Activated T-cell treated with anti-CD3 and anti-CD28 coated beads for 4 hours (primary cell): Measurements from ENCODE around the gene KCNA4.
"Not testable (repeated sequence)": the region's sequence is repeated elsewhere in the genome, so short reads cannot be mapped to it uniquely, and the experiment has no call there.

Experiments used
- DNase-seq: peaks from one replicate; pipeline ENCODE4 v3.0.0-alpha.2; 2020

KCNA4 gene

DNA sequence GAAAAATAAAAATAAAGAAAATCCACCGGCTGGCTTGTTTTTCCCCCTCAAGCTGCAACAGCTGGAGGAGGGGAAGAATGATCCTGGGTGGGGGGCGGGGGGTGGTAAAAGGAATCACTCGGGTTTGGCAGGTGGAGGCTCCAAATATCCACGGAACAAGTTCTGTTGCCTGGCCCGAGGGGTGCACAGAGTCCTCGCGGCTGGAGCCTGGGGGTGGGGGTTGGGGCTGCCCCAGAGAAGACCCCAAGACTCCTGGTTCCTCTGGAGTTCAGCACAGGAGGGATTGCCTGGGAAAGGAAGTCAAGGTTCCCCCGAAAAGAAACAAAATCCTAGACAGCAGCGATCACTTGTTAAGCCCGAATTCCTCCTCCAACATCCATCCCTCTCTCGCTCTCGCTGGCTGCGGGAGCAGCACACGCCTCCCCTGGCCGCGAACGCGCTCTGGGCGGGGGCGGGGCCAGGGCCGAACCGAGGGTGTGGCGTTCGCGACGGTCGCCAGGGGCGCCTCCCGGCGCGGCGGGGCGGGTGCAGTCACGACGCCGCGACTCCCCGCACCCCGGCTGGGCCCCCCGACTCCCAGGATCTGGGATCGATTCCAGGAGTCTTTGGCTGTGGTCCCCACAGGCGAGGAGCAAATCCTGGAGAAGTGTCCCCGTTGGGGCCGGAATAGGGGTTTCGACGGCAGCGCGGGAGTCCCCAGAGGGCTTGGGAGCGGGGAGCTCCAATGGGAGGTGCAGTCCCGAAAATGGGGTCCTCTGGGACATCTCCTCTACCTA, at the start of gene KCNA4:
KCNA4 (minus strand) TSS at position 443 of the 776 bp plus-strand sequence. CDS start 4,352 bp downstream, outside the sequence.
- DNase-seq: no peak

DNA sequence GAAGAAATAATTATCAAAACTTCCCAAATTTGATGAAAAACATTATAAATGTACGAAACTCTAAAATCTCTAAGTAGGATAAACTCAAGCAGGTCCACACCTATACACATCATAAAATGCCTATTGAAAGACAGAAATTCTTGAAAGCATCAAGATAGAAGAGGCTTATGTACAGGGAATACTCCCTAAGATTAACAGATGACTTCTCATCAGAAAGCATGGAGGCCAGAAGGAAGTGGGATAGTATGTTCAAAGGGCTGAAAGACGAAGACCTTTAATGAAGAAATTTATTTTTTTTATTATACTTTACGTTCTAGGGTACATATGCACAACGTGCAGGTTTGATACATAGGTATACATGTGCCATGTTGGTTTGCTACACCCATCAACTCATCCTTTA, 45.3 kb upstream of the KCNA4 start:
- no peak for DNase-seq

DNA sequence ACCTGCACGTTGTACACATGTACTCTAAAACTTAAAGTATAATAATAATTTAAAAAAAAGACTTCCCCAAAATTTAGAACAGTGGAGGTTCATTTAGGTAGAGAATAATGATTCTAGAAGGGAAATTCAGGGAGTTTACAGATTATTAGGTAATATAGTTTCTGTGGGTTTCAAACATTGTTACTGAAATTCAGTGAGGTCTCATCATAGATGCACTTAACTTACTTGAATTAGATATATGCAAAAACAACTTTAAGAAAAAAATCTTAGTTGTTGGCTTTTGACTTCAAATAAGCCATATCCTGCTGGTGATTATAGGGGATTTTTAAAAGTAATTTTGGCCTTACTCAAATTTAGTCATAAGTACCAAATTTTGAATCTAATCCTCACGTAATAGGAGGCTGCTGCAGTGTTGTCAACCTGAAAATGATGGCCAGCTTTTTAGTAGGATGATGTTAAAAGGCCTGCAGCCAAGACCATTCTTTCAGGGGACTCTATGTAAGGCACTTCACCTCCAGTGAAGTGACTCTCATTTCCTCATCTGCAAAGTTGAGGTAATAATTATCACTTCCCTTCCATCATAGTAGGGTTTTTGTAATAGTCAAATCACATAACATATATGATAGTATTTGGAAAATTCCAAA, 42.5 kb upstream of the KCNA4 start:
- DNase-seq: no peak

DNA sequence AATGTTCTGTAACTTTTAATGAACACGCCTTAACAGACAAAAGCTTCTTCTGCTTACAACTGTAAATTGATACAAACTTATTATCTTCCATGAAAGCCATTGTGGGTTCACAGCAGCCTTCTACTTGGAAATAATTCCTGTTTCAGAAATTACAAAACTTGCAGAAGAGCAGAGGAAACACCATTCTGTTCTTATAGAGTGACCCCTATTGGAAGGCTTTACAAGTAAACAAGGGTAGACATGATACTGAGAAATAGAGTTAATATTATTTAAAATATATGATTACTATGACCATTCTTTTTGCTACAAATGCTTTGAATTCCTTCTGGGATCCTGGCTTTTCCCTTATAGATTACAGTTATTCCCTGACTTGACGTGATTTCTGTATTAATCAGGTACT, 32.4 kb upstream of the KCNA4 start:
- DNase-seq: no peak

DNA sequence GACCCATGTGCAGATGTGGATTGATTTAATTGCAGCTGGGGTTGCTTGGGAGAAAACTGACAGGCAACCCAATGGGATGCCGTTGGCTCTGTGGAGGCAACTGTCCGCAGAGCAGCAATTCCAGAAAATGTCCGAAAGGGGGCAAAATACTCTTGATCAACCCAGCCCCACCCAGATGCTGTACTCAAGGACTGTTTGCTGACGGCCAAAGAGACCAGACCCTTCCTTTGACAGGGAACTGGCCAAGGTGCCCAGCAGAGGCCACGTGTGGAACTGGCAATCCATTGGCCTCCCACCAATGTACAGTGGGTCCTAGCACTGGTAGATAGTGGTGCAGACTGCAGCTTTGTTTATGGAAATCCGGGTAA, 29.7 kb upstream of the KCNA4 start:
- DNase-seq: no peak

DNA sequence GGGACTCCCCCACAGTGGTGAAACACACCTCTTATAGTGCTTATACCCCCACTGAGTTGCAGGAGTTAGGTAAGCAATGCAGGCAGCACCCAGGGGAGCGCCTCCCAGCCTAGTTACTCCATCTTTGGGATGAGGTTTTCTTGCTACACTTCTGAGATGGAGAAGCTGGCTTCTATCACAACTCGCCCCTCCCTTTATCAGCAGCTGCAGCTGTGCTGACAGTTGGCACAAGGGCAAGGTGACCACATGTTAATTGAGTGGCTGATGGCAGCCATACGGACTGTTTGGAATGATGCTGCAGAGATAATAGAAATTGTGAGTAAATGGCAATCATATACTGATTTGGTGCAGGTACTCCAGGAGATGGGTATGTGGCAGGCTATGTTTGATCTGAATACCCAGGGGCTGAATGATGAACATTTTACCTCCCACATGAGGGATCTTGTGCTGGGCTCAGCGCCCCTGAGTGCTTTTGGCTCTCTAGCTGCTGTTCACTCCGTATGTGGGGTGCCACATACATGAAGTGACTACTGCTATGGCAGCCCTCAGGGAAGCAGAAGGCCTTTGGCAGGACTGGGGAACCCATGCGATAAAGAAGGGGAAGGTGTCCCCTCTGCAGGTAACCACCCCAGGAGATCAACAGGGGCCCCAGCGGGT, 29.2 kb upstream of the KCNA4 start:
- no peak for DNase-seq

DNA sequence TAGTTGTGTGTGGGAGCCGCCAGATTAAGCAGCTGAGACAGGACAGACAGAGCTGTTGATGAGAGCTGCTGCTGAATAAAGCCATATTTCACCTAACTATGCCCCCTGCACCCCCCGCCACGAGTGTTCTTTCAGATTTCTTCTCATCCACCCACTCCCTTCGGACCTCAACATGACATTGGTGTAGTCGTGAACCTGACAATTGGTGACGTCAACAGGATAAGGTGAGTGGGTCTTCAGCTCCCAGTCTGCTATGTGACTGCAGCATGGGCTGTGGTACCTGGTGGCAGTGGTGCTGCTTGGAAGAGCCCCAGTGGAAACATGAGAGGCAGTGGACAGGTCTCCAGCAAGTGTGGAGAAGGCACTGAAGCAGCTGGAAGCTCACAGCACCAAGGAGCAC, 28.3 kb upstream of the KCNA4 start:
- DNase-seq: no peak

DNA sequence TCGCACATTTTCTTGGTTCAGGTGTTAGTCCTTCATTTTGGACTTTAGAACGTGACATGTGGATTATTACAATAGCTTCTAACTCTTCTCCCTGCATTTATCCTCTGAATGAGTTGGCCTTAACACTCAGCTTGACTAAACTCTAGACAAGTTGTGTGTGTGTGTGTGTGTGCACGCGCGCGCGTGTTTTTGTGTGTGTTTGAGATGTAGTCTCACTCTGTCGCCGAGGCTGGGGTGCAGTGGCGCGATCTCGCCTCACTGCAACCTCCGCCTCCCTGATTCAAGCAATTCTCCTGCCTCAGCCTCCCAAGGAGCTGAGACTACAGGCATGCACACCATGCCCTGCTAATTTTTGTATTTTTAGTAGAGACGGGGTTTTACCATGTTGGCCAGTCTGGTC, 24.3 kb upstream of the KCNA4 start:
- no peak for DNase-seq

DNA sequence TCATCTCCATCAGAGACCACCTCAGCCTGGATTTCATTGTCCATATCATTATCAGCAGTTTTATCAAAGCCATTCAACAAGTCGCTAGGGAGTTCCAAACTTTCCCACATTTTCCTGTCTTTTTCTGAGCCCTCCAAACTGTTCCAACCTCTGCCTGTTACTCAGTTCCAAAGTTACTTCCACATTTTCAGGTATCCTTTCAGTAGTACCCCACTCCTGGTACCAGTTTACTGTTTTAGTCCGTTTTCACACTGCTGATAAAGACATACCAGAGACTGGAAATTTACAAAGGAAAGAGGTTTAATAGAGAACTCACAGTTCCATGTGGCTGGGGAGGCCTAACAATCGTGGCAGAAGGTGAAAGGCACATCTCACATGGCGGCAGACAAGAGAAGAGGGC, 17.9 kb upstream of the KCNA4 start:
- not testable (repeated sequence) for DNase-seq

DNA sequence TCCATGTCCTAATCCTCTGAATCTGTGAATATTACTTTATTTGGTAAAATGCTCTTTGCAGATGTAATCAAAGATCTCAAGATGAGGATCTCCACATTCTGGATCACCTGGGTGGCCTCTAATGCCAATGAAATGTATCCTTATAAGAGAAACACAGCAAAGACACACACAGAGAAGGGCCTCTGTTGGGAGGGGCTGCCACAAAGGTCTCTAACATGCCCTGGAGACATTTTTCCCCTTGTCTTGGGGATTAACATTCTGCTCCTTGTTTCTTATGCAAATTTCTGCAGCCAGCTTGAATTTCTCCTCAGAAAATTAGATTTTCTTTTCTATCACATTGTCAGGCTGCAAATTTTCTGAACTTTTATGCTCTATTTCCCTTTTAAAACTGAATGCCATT, 17.3 kb upstream of the KCNA4 start:
- DNase-seq: not testable (repeated sequence)

DNA sequence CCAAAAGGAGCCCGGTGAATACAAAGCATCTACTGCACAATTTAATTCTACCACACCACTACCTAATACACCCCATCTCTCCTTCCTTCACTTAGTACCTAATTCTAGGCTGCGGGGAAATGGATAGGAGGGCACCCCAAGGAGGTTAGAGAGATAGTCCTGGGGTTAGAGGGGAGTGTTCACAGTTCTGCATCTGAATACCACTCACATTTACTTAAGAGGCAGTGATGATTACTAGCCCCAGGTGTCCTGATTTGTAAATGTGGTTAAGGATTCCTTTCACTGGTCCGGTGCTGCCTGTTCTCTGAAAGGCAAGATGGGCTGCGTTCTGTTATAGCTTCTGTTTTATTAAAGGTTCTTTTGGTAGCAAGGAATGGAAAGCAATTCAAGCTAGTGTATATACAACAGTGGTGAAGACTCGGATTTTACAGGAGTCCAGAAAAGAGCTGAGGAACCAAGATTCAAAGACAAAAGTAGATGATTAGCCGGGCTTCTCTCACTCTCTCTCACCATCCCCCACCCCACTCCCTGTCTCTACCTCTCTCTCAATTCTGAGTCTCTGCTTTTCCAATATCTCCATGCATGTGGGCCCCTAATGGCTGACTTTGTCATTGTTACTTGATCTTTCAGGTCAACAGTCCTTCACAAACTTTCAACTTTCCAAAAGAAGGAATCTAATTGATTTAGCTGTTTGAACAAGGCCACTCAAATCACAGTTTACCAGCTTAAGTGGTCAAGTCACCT, 8.7 kb upstream of the KCNA4 start:
- DNase-seq: no peak

DNA sequence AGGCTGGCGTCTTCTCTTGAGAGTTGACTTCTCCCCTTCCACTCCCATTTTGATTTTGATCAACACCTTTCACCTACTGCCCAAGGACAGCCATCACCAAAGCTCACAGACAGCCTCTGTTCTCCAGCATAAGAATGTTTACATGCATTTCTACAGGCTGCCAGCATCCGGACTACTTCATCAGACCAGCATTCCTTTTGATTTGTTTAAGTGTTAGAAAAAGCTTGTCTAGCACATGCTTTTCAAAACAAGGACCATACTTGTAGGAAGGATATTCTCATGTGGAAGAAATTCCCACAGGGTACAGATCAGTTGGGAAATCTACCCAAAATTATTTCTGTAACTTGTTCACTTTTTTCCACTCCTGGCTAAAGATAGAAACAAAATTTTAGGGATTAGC, 6.2 kb upstream of the KCNA4 start:
- DNase-seq: no peak

DNA sequence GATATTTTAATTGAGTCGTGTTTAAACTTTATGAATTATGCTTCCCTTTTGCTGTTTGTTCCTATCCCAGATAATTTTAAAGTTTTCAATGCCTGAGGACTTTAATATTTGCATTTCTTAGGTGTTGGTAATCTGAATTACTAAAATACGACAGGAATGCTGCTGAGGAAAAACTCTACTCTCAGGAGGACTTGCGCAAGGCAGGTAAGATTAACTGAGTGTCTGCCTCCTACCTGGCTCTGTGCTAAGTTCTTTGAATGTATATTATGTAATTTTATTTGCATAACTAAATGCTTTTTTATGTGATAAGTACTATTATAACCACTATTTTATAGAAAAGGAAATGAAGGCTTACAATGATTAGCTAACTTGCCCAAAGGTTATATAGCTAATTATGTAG, 2.7 kb upstream of the KCNA4 start:
- no peak for DNase-seq

DNA sequence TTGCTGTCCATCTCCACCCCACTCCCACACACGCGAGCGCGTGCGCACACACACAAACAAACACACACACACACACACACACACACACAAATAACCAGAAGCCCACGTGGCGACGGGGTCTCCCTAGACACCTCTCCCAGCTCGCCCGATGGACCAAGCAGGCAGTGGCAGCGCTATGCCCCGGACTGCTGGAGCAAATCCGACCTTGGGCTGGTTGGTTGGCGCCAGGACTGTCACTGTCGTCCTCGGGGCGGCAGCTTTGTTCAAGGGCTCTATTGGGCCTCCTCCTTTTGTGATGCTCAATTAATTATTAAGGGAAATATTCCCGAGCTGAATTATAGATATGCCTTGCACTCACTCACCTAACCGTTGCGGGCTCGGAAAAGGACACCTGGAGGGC, 1.7 kb upstream of the KCNA4 start:
- no peak for DNase-seq

DNA sequence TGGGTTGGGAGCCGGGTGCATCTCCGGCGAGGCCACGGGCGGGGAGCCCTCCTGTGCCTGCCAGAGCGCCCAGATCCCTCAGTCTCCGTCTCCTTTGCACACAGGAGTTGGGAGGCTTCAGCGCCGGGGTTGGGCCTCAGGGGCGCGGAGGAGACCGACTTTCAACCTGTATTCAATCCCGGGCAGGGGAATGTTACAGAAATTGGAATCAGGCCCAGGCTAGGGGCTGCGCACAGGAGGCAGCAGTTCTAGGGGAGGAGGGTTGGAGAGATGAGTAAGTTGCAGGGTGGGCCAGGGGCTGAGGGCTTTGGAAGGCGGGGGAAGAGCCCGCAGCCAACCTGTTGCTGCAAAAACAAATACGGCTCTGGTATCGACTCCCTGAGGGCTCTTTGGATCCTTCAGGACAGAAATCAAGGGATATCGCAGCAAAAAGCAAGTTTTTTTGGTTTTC, 640 bp upstream of the KCNA4 start:
- DNase-seq: no peak

DNA sequence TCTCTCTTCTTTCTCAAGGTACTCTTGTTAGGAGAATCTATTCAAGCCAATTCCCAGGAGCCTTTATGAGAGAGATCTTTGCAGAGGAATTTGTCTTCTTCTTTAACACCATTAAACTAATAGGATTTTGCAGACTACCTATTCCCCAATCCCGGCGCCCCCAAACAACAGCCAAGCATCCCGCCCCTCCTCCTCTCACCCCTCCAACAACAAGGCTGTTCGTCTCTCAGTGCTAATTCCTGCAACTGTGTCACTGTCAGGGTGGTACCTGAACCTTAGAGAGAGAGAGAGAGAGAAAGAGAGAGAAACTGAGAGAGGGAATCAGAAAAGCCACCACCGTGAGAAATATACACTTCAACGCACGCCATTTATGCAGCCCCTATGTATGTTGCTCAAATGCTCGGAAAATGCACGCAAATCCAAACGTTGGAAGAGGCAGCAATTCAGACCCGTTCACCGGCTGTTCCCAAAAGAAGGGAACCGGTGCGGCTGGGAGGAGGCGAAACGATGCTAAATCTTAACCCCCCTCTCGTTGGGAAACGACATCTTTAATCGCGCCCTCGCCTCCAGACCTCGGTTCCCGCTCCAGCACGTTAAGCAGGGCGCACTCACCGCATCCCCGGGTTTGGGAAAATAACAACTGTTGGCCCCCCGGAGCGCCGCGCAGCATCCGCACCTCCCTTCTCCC, 961 bp downstream of the KCNA4 start:
- no peak for DNase-seq

DNA sequence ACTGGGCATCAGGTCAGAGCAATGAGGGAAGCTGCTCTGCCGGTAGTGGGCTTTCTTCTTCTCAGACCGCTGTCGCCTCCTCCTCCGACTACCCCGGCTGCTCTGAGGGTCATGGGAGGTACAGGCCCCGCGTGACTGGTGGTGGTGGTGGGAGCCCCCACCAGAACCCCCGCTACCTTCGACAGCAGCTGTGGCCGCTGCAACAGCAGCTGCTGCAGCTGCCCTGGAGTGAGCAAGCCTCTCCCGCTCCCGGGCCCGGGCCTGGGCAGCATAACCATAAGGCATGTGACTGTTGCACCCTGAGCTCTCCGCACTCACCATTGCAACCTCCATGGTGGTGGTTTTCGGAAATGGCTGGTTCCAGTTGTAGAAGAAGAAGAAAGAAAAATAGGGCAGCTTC, 4.5 kb downstream of the KCNA4 start:
- no peak for DNase-seq

DNA sequence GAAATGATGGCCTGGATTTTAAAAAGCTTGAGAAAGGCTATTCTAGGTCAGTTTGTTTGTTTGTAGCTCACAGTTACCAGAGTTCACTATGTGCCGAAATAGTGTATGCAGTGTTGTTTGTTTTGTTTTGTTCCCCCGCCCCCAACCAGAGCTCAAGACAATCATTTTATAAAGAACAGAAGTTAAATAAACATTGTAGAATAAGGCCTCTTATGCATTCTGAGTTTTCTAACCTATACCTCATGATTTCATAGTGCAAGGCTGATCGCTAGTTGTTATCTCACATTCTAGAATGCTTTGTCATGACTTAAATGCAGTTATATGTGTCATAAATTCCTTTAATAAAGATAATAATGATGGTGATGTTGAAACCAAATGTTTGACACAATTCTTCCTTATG, 7.8 kb downstream of the KCNA4 start:
- no peak for DNase-seq

DNA sequence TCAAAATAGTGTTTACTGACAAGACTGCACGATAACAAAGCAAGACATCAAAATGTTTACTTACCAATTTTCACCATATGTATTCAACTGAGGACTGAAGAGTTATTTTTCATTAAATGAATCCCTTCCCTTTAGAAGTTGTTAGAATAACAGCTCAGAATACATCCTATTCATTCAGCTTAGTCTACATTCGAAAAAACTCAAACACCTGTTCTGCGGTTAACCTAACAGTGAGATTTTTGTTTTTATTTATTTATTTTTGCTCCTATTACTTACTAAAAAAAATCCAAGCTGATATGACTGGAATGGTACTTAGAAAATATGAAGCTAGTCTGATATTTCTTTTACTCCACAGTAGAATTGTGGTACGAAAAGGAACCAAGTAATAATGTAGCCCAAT, 10.0 kb downstream of the KCNA4 start:
- DNase-seq: no peak

DNA sequence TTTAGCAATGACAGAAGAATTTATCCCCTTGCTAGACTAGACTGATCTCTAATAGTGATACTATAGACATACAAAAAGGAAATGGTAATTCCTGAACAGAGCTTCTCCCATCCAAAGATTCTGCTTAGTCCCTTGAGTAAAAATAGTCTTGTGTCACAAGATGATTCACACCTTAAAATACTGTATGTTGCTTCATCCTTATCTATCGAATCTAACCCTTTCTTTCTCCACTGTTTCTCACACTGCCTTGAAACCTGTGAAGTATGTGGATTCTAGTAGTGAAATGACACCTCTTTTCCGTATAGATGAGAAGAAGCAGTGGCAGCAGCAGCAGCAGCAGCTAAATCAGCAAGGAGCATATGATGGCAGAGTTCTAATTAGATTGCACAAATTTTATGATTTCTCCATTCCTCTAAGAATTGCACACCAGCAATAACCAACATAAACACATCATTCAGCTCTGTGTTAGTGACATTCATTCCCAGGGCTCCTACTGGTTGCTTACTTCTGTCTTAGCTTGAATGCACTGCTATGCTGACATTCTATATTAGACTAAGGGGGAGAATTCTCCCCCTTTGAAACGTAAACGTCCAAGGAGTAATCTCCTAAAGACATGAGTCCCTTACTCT, 14.6 kb downstream of the KCNA4 start:
- no peak for DNase-seq

DNA sequence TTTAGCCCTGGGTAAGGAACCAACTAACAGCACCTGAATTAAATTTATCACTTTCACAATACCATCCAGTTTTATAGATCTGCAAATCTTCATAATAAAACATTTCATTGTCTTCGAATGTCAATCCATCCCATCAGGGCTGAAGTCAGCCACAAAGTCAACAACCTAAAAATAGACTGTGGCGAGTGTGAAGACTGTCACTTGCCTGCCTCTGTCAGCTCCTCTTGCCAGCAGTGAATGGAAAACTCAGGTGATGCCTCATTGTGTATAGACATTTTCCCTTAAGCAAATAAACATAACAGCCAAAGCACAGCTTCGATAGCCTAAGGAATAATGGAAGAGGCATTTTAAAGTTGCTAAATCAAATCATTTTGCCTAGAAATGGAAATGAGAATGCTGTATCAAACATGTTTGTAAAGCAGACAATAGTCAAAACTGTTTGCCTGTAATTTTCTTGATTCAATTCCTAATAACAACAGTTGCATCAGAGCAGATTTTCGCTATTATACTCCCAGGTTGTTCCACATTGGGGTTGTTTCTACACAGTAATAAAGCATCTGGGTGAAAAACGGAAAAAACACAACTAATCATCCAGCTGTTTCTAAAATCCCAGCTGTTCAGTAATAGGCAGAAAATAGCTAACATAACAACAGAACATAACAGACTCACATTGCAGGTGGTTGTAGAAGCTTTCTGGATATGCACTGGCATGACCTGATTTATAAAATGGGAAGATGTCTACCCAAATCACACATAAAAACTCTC, 15.7 kb downstream of the KCNA4 start:
- no peak for DNase-seq

DNA sequence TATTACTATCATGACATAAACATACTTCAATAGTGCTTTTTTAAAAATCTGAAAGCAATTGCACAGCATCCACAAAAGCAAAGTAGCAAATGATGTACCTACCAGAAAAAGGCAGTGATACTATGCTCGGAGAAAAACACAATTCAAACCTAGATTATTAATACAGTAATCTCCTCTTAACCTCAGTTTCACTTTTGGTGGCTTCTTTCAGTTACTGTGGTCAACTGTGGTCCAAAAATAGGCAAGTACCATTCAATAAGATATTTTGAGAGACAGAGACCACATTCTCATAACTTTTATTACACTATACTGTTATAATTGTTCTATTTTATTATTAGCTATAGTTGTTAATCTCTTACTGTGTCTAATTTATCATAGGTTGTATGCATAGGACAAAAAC, 20.8 kb downstream of the KCNA4 start:
- no peak for DNase-seq
